ENCODE results near the gene NFYB. TPM values are rescaled to one million over a fixed set of nuclear protein-coding genes. Genes with fewer than 3 reads are reported as not detected.
A peak's percentile ranks its signal among the peaks of the same experiment; 100 is the strongest.

Gene NFYB
- total and polyA plus RNA-seq, 9 of the 15 experiments (the other 6 are each of a cell fraction or from before 2014, with no cell fraction given): 14.5 to 51.5 (median 32.3) TPM

- Histone ChIP-seq H4K20me1 (replicated peaks; ENCODE audit: control insufficient read depth, insufficient read depth, low read length) (no peaks in the 10 kb centered on the region), H3K9me1 (ENCODE audit: control insufficient read depth, insufficient read depth, low read length) (no peaks in the 10 kb centered on the region), H3K4me3 (no peak overlapping the region), H3K27me3 (ENCODE audit: control insufficient read depth in 2 of 2, insufficient read depth in 2 of 2, low read length in 2 of 2) (no peaks in the 10 kb centered on the region), H3K9ac (ENCODE audit: insufficient read depth in 1 of 2, low read depth in 2 of 2, low read length in 2 of 2) (no peak overlapping the region), H3K4me1 (replicated peaks in 1 of 2; ENCODE audit: control insufficient read depth in 2 of 2, insufficient read depth in 2 of 2, low read length in 2 of 2) (no peaks in the 10 kb centered on the region), H2AFZ (ENCODE audit: low read depth, low read length) (no peak overlapping the region), H3K79me2 (ENCODE audit: control insufficient read depth, insufficient read depth, low read length) (no peaks in the 10 kb centered on the region), H3K4me2 (ENCODE audit: insufficient read depth, low read length) (no peak overlapping the region), H3K36me3 (ENCODE audit: control insufficient read depth, insufficient read depth, low read length) (0 out of 3 replicates have a peak, but pooled peaks cover 3% of the 10 kb centered on the region), H3K27ac (ENCODE audit: extremely low read depth, low read depth, low read length) (no peak overlapping the region), H3K9me3 (replicated peaks; ENCODE audit: control insufficient read depth, insufficient read depth, low read depth, low read length) (no peaks in the 10 kb centered on the region; the same call in 1 of the 2 replicates)
- FAIRE-seq (no peak), DNase-seq (ENCODE audit: extremely low read depth in 1 of 4, low spot score in 3 of 4) (no peak), ATAC-seq (no peak)
- in situ Hi-C loops (cut with MboI) (no loop called here), intact Hi-C loops (cut with micrococcal nuclease) (no loop called here)
- BruUV-seq (replicated peaks): no TSS peak
- TF ChIP-seq E2F4 (CRISPR knock-in tag; IDR thresholded peaks at IDR 0.05; ENCODE audit: low read depth) (no peak), ZBTB40 (IDR thresholded peaks at IDR 0.05) (peak; percentile 90), ZBTB40 (CRISPR knock-in tag; IDR thresholded peaks at IDR 0.05) (peak; percentile 73)
- WGBS (ENCODE audit: insufficient coverage, low coverage, missing lambda C conversion rate): 91% methylated on average over 1 of the region's 1 CpG
- ChIA-PET CTCF (ENCODE audit: low intra/inter-chr PET ratio) (no interaction called here), POLR2A (interaction anchor here (0.6 kb wide), 1 partner anchor 198 kb away, joined by 4 read pairs; no protein-coding TSS in a partner anchor)
These were observed 64.3 kb downstream of the NFYB start for GRCh38 chr12:104073699-104074098.

Measured in K562 (cell line).